ENCODE measurements around the gene TNS1. TPM values are rescaled to one million over a fixed set of nuclear protein-coding genes. Genes with fewer than 3 reads are reported as not detected.

The TNS1 gene
- total RNA-seq, 1 experiment from 2014 or later: 3.4 TPM

DNA sequence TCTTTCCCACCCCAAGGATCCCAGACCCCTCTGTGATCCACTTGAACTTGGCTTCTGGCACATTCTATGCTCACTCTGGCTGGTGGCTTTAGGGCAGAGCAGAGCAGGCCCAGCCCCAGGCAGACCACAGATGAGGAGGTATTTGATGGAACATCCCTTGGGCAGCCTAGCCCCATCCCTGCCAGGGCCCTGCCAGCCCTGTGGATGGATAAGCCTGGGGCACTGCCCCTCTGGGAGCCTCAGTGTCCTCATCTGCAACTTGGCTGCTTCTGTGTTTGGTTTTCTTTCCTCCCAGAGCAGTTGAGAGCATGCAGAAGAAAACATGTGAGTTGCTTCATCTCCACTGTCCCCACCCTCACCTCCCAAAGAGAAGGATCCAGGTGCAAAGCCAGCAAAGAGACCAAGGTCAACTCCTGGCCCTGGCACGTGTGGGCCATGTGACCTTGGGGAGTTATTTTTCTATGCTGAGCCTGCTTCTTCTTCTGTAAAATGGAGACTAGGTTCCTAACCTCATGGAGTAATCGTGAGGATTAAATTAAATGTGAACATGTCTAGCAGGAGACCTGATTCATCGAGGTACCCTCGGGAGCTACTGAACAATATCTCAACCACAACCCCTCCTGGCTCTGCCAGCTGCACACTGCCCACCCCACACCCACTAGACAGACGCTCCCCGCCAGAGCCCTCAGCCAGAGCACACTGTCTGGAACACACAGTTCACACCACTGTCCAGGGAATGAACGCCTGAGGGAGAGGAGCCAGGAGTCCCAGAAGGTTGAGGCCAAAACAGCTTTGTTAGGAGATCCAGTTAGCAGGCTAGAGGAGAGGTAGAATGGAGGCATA lies 14.6 kb upstream of the TNS1 start:
- peak overlapping the region in 1 of 2 experiments; percentile 14; a peak in 1 of 5 replicates for H3K4me3 Mint-ChIP-seq
- H2AK5ac ChIP-seq (ENCODE audit: insufficient read length, low read length): no peak overlapping the region
- H2BK15ac ChIP-seq (ENCODE audit: low read depth, low read length): no peak overlapping the region
- H3K18ac ChIP-seq (ENCODE audit: insufficient read length, low read depth, low read length): no peak overlapping the region
- H3K23ac ChIP-seq (ENCODE audit: insufficient read length, low read depth, low read length): no peak overlapping the region
- no peak overlapping the region for H3K4me2 ChIP-seq (ENCODE audit: insufficient read depth, insufficient read length, low read length)
- H3K27me3 Mint-ChIP-seq (ENCODE audit: low read depth): peaks cover 36% of the 10 kb centered on the region
- no peaks in the 10 kb centered on the region for H3K9me3 ChIP-seq (ENCODE audit: control insufficient read depth, low read depth, low read length)
- H4K8ac ChIP-seq (replicated peaks; ENCODE audit: insufficient read length, low read depth, low read length): no peak overlapping the region
- TF ChIP-seq, protein P1, sequence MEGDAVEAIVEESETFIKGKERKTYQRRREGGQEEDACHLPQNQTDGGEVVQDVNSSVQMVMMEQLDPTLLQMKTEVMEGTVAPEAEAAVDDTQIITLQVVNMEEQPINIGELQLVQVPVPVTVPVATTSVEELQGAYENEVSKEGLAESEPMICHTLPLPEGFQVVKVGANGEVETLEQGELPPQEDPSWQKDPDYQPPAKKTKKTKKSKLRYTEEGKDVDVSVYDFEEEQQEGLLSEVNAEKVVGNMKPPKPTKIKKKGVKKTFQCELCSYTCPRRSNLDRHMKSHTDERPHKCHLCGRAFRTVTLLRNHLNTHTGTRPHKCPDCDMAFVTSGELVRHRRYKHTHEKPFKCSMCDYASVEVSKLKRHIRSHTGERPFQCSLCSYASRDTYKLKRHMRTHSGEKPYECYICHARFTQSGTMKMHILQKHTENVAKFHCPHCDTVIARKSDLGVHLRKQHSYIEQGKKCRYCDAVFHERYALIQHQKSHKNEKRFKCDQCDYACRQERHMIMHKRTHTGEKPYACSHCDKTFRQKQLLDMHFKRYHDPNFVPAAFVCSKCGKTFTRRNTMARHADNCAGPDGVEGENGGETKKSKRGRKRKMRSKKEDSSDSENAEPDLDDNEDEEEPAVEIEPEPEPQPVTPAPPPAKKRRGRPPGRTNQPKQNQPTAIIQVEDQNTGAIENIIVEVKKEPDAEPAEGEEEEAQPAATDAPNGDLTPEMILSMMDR (conservative IDR thresholded peaks at IDR 0.05): no peak
- H3K36me3 Mint-ChIP-seq (ENCODE audit: insufficient read depth in 1 of 3, low read depth in 3 of 3): no peaks in the 10 kb centered on the region
- no peaks in the 10 kb centered on the region for H4K20me1 ChIP-seq (ENCODE audit: control insufficient read depth, insufficient read depth, insufficient read length)
- WGBS (ENCODE audit: extremely low coverage, insufficient read length, low lambda C conversion rate): no CpG with 5 or more reads among the region's 7 CpGs
- H3K27ac ChIP-seq (ENCODE audit: insufficient read length, low read depth, low read length): no peak overlapping the region
- 0 out of 7 replicates have a peak overlapping the region, but pooled peaks of 2 of the 3 experiments have one; percentile 11 to 16 for H3K27ac Mint-ChIP-seq
- H3K4me1 ChIP-seq (ENCODE audit: insufficient read depth, low read length): no peaks in the 10 kb centered on the region; the same call in 1 of the 2 replicates
- no peak overlapping the region for H2AFZ ChIP-seq (ENCODE audit: low read length)
- H3K4ac ChIP-seq (ENCODE audit: low read depth, low read length): no peak overlapping the region
- no peaks in the 10 kb centered on the region for H3K79me2 ChIP-seq (ENCODE audit: insufficient read depth, low read length)
- no peak overlapping the region for H2BK120ac ChIP-seq (ENCODE audit: low read depth, low read length, poor library complexity, severe bottlenecking)
- no peak overlapping the region for H3K56ac ChIP-seq (ENCODE audit: insufficient read length, low read depth, low read length)
- no peak overlapping the region for H2BK12ac ChIP-seq (ENCODE audit: insufficient read length, low read depth, low read length)
- no peak overlapping the region for H2BK5ac ChIP-seq (ENCODE audit: insufficient read length, low read length)
- no peak for DNase-seq
- no peak overlapping the region for H4K91ac ChIP-seq (ENCODE audit: insufficient read length, low read depth, low read length)
- H3K14ac ChIP-seq (ENCODE audit: insufficient read depth, low read length): no peak overlapping the region
- no peak overlapping the region for H2BK20ac ChIP-seq (ENCODE audit: low read depth, low read length, poor library complexity, severe bottlenecking)
- H3K9me3 Mint-ChIP-seq: no peaks in the 10 kb centered on the region
- H4K5ac ChIP-seq (ENCODE audit: insufficient read length, low read depth, low read length): no peak overlapping the region
- no peaks in the 10 kb centered on the region for H3K27me3 ChIP-seq (ENCODE audit: insufficient read depth, low read length)
- no peaks in the 10 kb centered on the region for H3K79me1 ChIP-seq (ENCODE audit: insufficient read depth, low read depth, low read length, poor library complexity, severe bottlenecking)
- no peak overlapping the region for H3K9ac ChIP-seq (ENCODE audit: extremely low read depth, insufficient read length, low read length)
- H3K4me1 Mint-ChIP-seq: peaks cover 19 to 44% of the 10 kb centered on the region in 2 experiments; a peak in 3 of 4 replicates
- H3K23me2 ChIP-seq (ENCODE audit: insufficient read length, low read depth, low read length, poor library complexity, severe bottlenecking): no peaks in the 10 kb centered on the region
- no peak overlapping the region for H3T11ph ChIP-seq (ENCODE audit: low read length)
